ENCODE data around the gene ABL2. TPM values are rescaled to one million over a fixed set of nuclear protein-coding genes. Genes with fewer than 3 reads are reported as not detected.

The ABL2 gene
- total and polyA plus RNA-seq, 7 donors: 1.2 to 32.6 (median 10.3) TPM

DNA sequence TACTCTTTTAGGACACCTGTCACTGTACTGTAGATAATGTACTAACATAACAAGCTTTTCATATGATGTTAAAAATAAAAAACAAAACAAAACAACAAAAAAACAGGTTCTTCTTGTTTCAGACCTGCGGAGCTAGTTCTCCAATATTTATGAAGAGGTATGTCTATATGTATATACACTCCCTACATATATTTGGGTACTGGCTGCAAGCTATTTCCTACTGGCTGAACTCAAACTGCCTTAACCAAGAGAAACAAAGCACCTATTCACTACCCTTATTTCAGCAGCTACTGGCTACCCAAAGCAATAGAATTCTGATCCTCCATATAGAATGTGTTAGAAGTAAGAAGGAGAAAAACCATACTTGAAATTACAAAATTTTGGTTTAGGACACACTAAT is 73.5 kb downstream of the ABL2 start:
- H3K27me3 ChIP-seq: no peaks in the 10 kb centered on the region
- no peaks in the 10 kb centered on the region for H3K36me3 ChIP-seq
- TF ChIP-seq, protein P1, sequence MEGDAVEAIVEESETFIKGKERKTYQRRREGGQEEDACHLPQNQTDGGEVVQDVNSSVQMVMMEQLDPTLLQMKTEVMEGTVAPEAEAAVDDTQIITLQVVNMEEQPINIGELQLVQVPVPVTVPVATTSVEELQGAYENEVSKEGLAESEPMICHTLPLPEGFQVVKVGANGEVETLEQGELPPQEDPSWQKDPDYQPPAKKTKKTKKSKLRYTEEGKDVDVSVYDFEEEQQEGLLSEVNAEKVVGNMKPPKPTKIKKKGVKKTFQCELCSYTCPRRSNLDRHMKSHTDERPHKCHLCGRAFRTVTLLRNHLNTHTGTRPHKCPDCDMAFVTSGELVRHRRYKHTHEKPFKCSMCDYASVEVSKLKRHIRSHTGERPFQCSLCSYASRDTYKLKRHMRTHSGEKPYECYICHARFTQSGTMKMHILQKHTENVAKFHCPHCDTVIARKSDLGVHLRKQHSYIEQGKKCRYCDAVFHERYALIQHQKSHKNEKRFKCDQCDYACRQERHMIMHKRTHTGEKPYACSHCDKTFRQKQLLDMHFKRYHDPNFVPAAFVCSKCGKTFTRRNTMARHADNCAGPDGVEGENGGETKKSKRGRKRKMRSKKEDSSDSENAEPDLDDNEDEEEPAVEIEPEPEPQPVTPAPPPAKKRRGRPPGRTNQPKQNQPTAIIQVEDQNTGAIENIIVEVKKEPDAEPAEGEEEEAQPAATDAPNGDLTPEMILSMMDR (IDR thresholded peaks at IDR 0.05): no peak
- no peak for TF ChIP-seq EP300 (IDR thresholded peaks at IDR 0.05)
- no peak for TF ChIP-seq POLR2A (IDR thresholded peaks at IDR 0.05)
- TF ChIP-seq POLR2AphosphoS5 (IDR thresholded peaks at IDR 0.05): no peak
- WGBS, 2 donors: 25 to 69% methylated on average over 1 of the region's 1 CpG
- H3K4me3 ChIP-seq: no peak overlapping the region
- H3K27ac ChIP-seq: peak overlapping the region in 1 of 4 donors; percentile 7
- no peaks in the 10 kb centered on the region for H3K9me3 ChIP-seq
- no peak for DNase-seq
- intact Hi-C loops (cut with DNase I): no loop called here
- H3K4me1 ChIP-seq: peaks cover 0 to 9% (median 3%) of the 10 kb centered on the region in 4 donors

DNA sequence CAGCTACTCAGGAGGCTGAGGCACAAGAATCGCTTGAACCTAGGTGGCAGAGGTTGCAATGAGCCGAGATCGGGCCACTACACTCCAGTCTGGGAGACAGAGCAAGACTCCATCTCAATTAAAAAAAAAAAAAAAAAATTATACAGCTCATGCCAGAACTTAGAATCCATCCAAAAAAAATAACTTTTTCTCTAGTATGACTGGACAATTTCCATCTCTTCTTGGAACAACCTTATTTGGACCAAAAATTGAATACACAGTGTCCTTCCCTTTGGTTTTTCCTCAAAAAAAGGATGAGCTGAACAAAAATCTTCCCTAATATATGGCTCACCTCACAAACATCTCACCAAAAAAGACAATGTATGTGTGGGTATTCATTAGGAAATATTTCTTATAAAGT is 73.9 kb downstream of the ABL2 start:
- Histone ChIP-seq H3K4me3 (no peak overlapping the region), H3K9me3 (no peaks in the 10 kb centered on the region), H3K27me3 (no peaks in the 10 kb centered on the region), H3K4me1 (peaks cover 0 to 9% (median 3%) of the 10 kb centered on the region in 4 donors), H3K27ac (peak overlapping the region in 1 of 4 donors; percentile 7), H3K36me3 (no peaks in the 10 kb centered on the region)
- TF ChIP-seq EP300 (IDR thresholded peaks at IDR 0.05): no peak
- TF ChIP-seq, protein P1 (IDR thresholded peaks at IDR 0.05): no peak
- no peak for TF ChIP-seq POLR2A (IDR thresholded peaks at IDR 0.05)
- no peak for TF ChIP-seq POLR2AphosphoS5 (IDR thresholded peaks at IDR 0.05)
- no peak for DNase-seq
- WGBS, 2 donors: 97 to 98% methylated on average over 3 of the region's 3 CpGs
- intact Hi-C loops (cut with DNase I): no loop called here

DNA sequence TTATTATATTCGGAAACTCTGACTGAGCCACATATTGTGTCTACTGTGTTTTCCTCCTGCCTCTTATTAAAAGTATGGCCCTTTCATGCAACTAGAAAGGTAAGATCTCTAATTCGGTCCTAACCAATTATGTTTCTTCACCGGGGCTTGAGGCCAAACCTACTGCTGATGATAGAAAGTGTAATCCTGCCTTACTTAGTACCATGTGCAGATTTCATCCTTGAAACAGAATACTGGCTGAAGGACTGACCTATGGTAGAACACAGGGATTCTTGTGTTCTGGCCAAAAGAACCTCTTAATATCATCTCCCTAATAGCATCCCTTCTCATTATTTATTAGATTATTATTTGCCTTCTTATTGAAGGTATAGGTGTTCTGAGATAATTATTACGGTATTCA is 75.0 kb downstream of the ABL2 start:
- WGBS, 2 donors: 97 to 98% methylated on average over 4 of the region's 4 CpGs
- H3K36me3 ChIP-seq: no peaks in the 10 kb centered on the region
- no peak for TF ChIP-seq POLR2A (IDR thresholded peaks at IDR 0.05)
- TF ChIP-seq EP300 (IDR thresholded peaks at IDR 0.05): no peak
- TF ChIP-seq, protein P1 (IDR thresholded peaks at IDR 0.05): no peak
- no peak for TF ChIP-seq POLR2AphosphoS5 (IDR thresholded peaks at IDR 0.05)
- no peak overlapping the region for H3K27ac ChIP-seq
- peaks cover 0 to 3% (median 0%) of the 10 kb centered on the region in 4 donors for H3K9me3 ChIP-seq
- H3K4me1 ChIP-seq: peaks cover 0 to 9% (median 3%) of the 10 kb centered on the region in 4 donors
- H3K27me3 ChIP-seq: no peaks in the 10 kb centered on the region
- intact Hi-C loops (cut with DNase I): no loop called here
- no peak overlapping the region for H3K4me3 ChIP-seq
- no peak for DNase-seq

DNA sequence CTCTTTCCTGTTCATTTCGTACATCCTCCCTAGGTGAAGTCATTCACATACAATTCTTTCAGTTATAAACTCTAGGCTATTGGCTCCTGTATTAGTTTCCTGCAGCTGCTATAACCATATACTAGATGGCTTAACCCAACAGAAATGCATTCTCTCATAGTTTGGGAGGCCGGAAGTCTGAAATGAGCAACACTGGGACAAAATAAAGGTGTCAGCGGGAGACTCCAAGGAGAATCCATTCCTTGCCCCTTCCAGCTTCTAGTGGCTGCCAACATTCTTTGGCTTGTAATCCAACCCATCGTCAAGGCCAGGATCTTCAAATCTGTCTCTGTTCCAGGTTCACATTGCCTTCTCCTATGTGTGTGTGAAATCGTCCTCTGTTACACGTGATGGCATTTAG is 76.3 kb downstream of the ABL2 start:
- no peak for DNase-seq
- TF ChIP-seq EP300 (IDR thresholded peaks at IDR 0.05): no peak
- TF ChIP-seq, protein P1 (IDR thresholded peaks at IDR 0.05): no peak
- no peak for TF ChIP-seq POLR2A (IDR thresholded peaks at IDR 0.05)
- TF ChIP-seq POLR2AphosphoS5 (IDR thresholded peaks at IDR 0.05): no peak
- Histone ChIP-seq H3K9me3 (peaks cover 0 to 3% (median 0%) of the 10 kb centered on the region in 4 donors), H3K4me1 (peaks cover 0 to 9% (median 3%) of the 10 kb centered on the region in 4 donors), H3K27me3 (no peaks in the 10 kb centered on the region), H3K27ac (peak overlapping the region in 1 of 4 donors; percentile 5), H3K4me3 (no peak overlapping the region), H3K36me3 (no peaks in the 10 kb centered on the region)
- intact Hi-C loops (cut with DNase I): no loop called here
- WGBS, 2 donors: 84 to 90% methylated on average over 6 of the region's 6 CpGs
